IMR-90 (cell line): Measurements from ENCODE around the gene GORASP1. TPM values are rescaled to one million over a fixed set of nuclear protein-coding genes. Genes with fewer than 3 reads are reported as not detected.

ENCODE experiments used
- ATAC-seq: fragments of 200-7000 bp; cut with Tn5 transposase; 2 replicates; pipeline ENCODE4 v1.9.1; 2020; ENCODE audit warnings: low read depth, mild to moderate bottlenecking, moderate library complexity
- BruUV-seq: library from RNA; stranded (reverse); fragments of 400-500 nt; replicated peaks from 2 replicates; lab custom pipeline; 2021; lab: Mats Ljungman, UMichigan
- CTCF ChIA-PET: fragments of 300-600 bp; formaldehyde crosslinking; extraction: SDS; loops from one replicate; lab custom pipeline; 2021; ENCODE audit warnings: antibody characterized with exemption; lab: Yijun Ruan, JAX
- POLR2A ChIA-PET: fragments of 300-600 bp; sonication (Branson Sonifier 250); formaldehyde crosslinking; loops from one replicate; lab custom pipeline; 2022; ENCODE audit warnings: antibody characterized with exemption; ENCODE audit not compliant: unreplicated experiment; lab: Charles Lee
- DNase-seq: peaks from one replicate; pipeline ENCODE4 v3.0.0; 2013
- H2AFZ ChIP-seq: replicated peaks from 2 replicates; pipeline ENCODE3; 2013; ENCODE audit warnings: low read length, mild to moderate bottlenecking; ENCODE audit not compliant: poor library complexity
- H2AK5ac ChIP-seq: 2 replicates; pipeline ENCODE4 v1.6.1; 2013; ENCODE audit warnings: low read depth, low read length, inconsistent platforms
- H2AK9ac ChIP-seq: replicated peaks from 2 replicates; pipeline ENCODE3; 2013; ENCODE audit warnings: mild to moderate bottlenecking, low read depth, low read length, moderate library complexity; ENCODE audit not compliant: poor library complexity
- H2BK120ac ChIP-seq: 2 replicates; pipeline ENCODE4 v1.6.1; 2013; ENCODE audit warnings: low read depth, low read length, inconsistent platforms
- H2BK15ac ChIP-seq: 3 replicates; pipeline ENCODE4 v1.6.1; 2013; ENCODE audit warnings: low read depth, low read length, inconsistent platforms
- H2BK20ac ChIP-seq: 2 replicates; pipeline ENCODE4 v1.6.1; 2013; ENCODE audit warnings: low read depth, mild to moderate bottlenecking, inconsistent platforms, low read length, moderate library complexity
- H2BK5ac ChIP-seq: 2 replicates; pipeline ENCODE4 v1.6.1; 2013; ENCODE audit warnings: mild to moderate bottlenecking, low read depth, low read length, inconsistent platforms; ENCODE audit not compliant: poor library complexity, severe bottlenecking
- H3K14ac ChIP-seq: replicated peaks from 2 replicates; pipeline ENCODE4 v1.6.1; 2013; ENCODE audit warnings: low read depth, low read length, inconsistent platforms
- H3K18ac ChIP-seq: 2 replicates; pipeline ENCODE4 v1.6.1; 2013; ENCODE audit warnings: low read depth, low read length, control low read depth
- H3K23ac ChIP-seq: 2 replicates; pipeline ENCODE4 v1.6.1; 2013; ENCODE audit warnings: low read depth, low read length, inconsistent platforms
- H3K27ac ChIP-seq: 2 replicates; pipeline ENCODE4 v1.5.1; 2013; ENCODE audit warnings: mild to moderate bottlenecking, control low read depth, low read length; ENCODE audit not compliant: insufficient read depth
- H3K27me3 ChIP-seq: 2 replicates; pipeline ENCODE4 v1.6.1; 2013; ENCODE audit warnings: low read length; ENCODE audit not compliant: control insufficient read depth, insufficient read depth
- H3K36me3 ChIP-seq: 2 replicates; pipeline ENCODE4 v1.6.1; 2013; ENCODE audit warnings: low read length, mixed read lengths; ENCODE audit not compliant: control insufficient read depth, insufficient read depth
- H3K4ac ChIP-seq: 2 replicates; pipeline ENCODE4 v1.6.1; 2013; ENCODE audit warnings: low read depth, low read length, inconsistent platforms
- H3K4me1 ChIP-seq: 2 replicates; pipeline ENCODE4 v1.6.1; 2013; ENCODE audit warnings: low read length, mixed read lengths; ENCODE audit not compliant: control insufficient read depth, insufficient read depth
- H3K4me2 ChIP-seq: 2 replicates; pipeline ENCODE4 v1.6.1; 2013; ENCODE audit warnings: low read depth, mild to moderate bottlenecking, control low read depth, low read length, moderate library complexity
- H3K4me3 ChIP-seq: 2 replicates; pipeline ENCODE4 v1.5.1; 2013; ENCODE audit warnings: low read depth, mild to moderate bottlenecking, control low read depth, low read length, moderate library complexity; ENCODE audit not compliant: insufficient read depth
- H3K56ac ChIP-seq: 2 replicates; pipeline ENCODE4 v1.6.1; 2013; ENCODE audit warnings: low read length, inconsistent platforms; ENCODE audit not compliant: insufficient read depth; ENCODE audit errors: extremely low read depth
- H3K79me1 ChIP-seq, 2 experiments: 2 replicates each; pipeline ENCODE4 v1.6.1; 2013; ENCODE audit warnings: low read length in 2 of 2, inconsistent platforms in 1 of 2, low read depth in 1 of 2
- H3K9ac ChIP-seq: 2 replicates; pipeline ENCODE4 v1.6.1; 2013; ENCODE audit warnings: low read depth, low read length, control low read depth
- H3K9me1 ChIP-seq: 2 replicates; pipeline ENCODE4 v1.6.1; 2013; ENCODE audit warnings: low read length, inconsistent platforms; ENCODE audit not compliant: insufficient read depth
- H3K9me3 ChIP-seq: 2 replicates; pipeline ENCODE4 v1.6.1; 2013; ENCODE audit warnings: low read length; ENCODE audit not compliant: control insufficient read depth, insufficient read depth
- H4K20me1 ChIP-seq: 2 replicates; pipeline ENCODE4 v1.6.1; 2013; ENCODE audit warnings: low read length, inconsistent platforms; ENCODE audit not compliant: insufficient read depth
- H4K5ac ChIP-seq: 2 replicates; pipeline ENCODE4 v1.6.1; 2013; ENCODE audit warnings: mild to moderate bottlenecking, low read depth, low read length, control low read depth
- H4K8ac ChIP-seq, 2 experiments: 2 replicates each; pipeline ENCODE4 v1.6.1; 2013; ENCODE audit warnings: low read depth in 2 of 2, low read length in 2 of 2, control low read depth in 1 of 2, inconsistent platforms in 1 of 2
- H4K91ac ChIP-seq: 2 replicates; pipeline ENCODE4 v1.6.1; 2013; ENCODE audit warnings: low read depth, low read length, inconsistent platforms; ENCODE audit not compliant: insufficient read depth
- BHLHE40 ChIP-seq: fragments of 150-350 bp; IDR thresholded peaks from 2 replicates; pipeline ENCODE4 v1.6.1; 2016; ENCODE audit warnings: mild to moderate bottlenecking, low read depth, low read length
- MXI1 ChIP-seq: IDR thresholded peaks from 2 replicates; pipeline ENCODE4 v1.6.1; 2012; ENCODE audit warnings: low read depth, mild to moderate bottlenecking, low read length, moderate library complexity, borderline replicate concordance
- RAD21 ChIP-seq: IDR thresholded peaks from 2 replicates; pipeline ENCODE4 v1.6.1; 2012; ENCODE audit warnings: low read length, improper control_type of control experiment
- RCOR1 ChIP-seq: IDR thresholded peaks from 2 replicates; pipeline ENCODE4 v1.6.1; 2012; ENCODE audit warnings: mild to moderate bottlenecking, low read length, improper control_type of control experiment; ENCODE audit not compliant: insufficient replicate concordance
- WGBS, 2 experiments: methylation state at CpG; one replicate each; pipeline versions ENCODE4 v1.1.5 to v1.1.7; 2013; ENCODE audit warnings: missing lambda C conversion rate in 2 of 2; ENCODE audit not compliant: insufficient read length in 1 of 2; ENCODE audit errors: extremely low coverage in 2 of 2; 5-methylcytosine and 5-hydroxymethylcytosine counted together
- dilution Hi-C: fragments of 300-500 bp; cut with HindIII; formaldehyde crosslinking; loops from one replicate; pipeline ENCODE4 v1.14.3; 2018; ENCODE audit warnings: low sequenced_read_pairs; ENCODE audit not compliant: unreplicated experiment
- in situ Hi-C: fragments of 300-500 bp; cut with MboI; formaldehyde crosslinking; loops from 3 replicates; pipeline ENCODE4 v1.14.3; 2019; ENCODE audit warnings: low sequenced_read_pairs, inconsistent platforms, mixed read lengths
- intact Hi-C: fragments of 100-400 bp; cut with micrococcal nuclease; formaldehyde crosslinking; loops from 2 replicates; pipeline ENCODE4 v1.10.0; 2022
- polyA plus RNA-seq, 3 experiments: library from polyadenylated mRNA; depleted of rRNA; stranded (reverse); fragments of >200 nt; gene quantifications; 2 replicates each; pipeline ENCODE4 v1.2.3, GENCODE V29; 2012; ENCODE audit warnings: low replicate concordance in 1 of 3
- total RNA-seq: library from RNA; depleted of rRNA; stranded (reverse); fragments of >200 nt; gene quantifications from 2 replicates; pipeline ENCODE4 v1.2.3, GENCODE V29; 2012
- TF ChIP-seq, protein P1 (sequence below): fragments of 150-350 bp; IDR thresholded peaks from 2 replicates; pipeline ENCODE4 v1.6.1; 2016; ENCODE audit warnings: low read depth, mild to moderate bottlenecking, low read length, moderate library complexity, borderline replicate concordance
- TF ChIP-seq, protein P2 (sequence below): conservative IDR thresholded peaks from 2 replicates; pipeline ENCODE4 v1.5.1; 2012; ENCODE audit warnings: mild to moderate bottlenecking, low read depth, low read length, improper control_type of control experiment

The GORASP1 gene
- total and polyA plus RNA-seq, 2 of the 4 experiments (the other 2 are of a cell fraction), result 35.0 to 56.6 TPM

- Histone ChIP-seq H3K27ac (no peak overlapping the region), H3K4me2 (no peak overlapping the region), H2AK5ac (no peak overlapping the region), H2AK9ac (no peak overlapping the region), H3K9me3 (no peaks in the 10 kb centered on the region), H3K4me1 (peaks cover 49% of the 10 kb centered on the region), H3K18ac (no peak overlapping the region), H3K79me1 (peaks cover 12 to 90% of the 10 kb centered on the region in 2 experiments), H2BK15ac (no peak overlapping the region), H4K5ac (no peak overlapping the region), H3K9me1 (peaks cover 41% of the 10 kb centered on the region), H4K91ac (no peak overlapping the region), H3K27me3 (no peaks in the 10 kb centered on the region), H3K9ac (no peak overlapping the region), H4K20me1 (peaks cover 95% of the 10 kb centered on the region), H4K8ac (no peak overlapping the region), H3K14ac (no peak overlapping the region), H3K4me3 (no peak overlapping the region), H3K56ac (no peak overlapping the region), H3K4ac (no peak overlapping the region), H2BK120ac (no peak overlapping the region), H3K23ac (no peak overlapping the region), H2AFZ (no peak overlapping the region), H3K36me3 (peaks cover 44% of the 10 kb centered on the region), H2BK5ac (no peak overlapping the region), H2BK20ac (no peak overlapping the region)
- no TSS peak for BruUV-seq
- TF ChIP-seq, protein P1, sequence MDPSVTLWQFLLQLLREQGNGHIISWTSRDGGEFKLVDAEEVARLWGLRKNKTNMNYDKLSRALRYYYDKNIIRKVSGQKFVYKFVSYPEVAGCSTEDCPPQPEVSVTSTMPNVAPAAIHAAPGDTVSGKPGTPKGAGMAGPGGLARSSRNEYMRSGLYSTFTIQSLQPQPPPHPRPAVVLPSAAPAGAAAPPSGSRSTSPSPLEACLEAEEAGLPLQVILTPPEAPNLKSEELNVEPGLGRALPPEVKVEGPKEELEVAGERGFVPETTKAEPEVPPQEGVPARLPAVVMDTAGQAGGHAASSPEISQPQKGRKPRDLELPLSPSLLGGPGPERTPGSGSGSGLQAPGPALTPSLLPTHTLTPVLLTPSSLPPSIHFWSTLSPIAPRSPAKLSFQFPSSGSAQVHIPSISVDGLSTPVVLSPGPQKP, result no peak
- no peak for TF ChIP-seq BHLHE40
- TF ChIP-seq, protein P2, sequence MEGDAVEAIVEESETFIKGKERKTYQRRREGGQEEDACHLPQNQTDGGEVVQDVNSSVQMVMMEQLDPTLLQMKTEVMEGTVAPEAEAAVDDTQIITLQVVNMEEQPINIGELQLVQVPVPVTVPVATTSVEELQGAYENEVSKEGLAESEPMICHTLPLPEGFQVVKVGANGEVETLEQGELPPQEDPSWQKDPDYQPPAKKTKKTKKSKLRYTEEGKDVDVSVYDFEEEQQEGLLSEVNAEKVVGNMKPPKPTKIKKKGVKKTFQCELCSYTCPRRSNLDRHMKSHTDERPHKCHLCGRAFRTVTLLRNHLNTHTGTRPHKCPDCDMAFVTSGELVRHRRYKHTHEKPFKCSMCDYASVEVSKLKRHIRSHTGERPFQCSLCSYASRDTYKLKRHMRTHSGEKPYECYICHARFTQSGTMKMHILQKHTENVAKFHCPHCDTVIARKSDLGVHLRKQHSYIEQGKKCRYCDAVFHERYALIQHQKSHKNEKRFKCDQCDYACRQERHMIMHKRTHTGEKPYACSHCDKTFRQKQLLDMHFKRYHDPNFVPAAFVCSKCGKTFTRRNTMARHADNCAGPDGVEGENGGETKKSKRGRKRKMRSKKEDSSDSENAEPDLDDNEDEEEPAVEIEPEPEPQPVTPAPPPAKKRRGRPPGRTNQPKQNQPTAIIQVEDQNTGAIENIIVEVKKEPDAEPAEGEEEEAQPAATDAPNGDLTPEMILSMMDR, result no peak
- TF ChIP-seq RAD21, result no peak
- TF ChIP-seq MXI1, result no peak
- no peak for TF ChIP-seq RCOR1
- dilution Hi-C loops (no loop called here), intact Hi-C loops (no loop called here), in situ Hi-C loops (no loop called here)
- no peak for ATAC-seq
- WGBS, 2 experiments, result 90% methylated on average over 10 of the region's 20 CpGs; no CpG with 5 or more reads in 1 of the 2 experiments
- CTCF ChIA-PET, result no interaction called here
- POLR2A ChIA-PET, result no interaction called here
- no peak for DNase-seq
Observed at GRCh38 chr3:39144095-39144747, 36.8 kb upstream of the GORASP1 start.
